Nephron (organoid): ENCODE data around the gene TJAP1.
"Not testable (repeated sequence)": the region's sequence is repeated elsewhere in the genome, so short reads cannot be mapped to it uniquely, and the experiment has no call there.

Experiments
- H3K27ac Mint-ChIP-seq, 3 experiments: 2 replicates each; pipeline ENCODE4 v1.8.0; 2020; ENCODE audit warnings: mixed read lengths in 3 of 3, mild to moderate bottlenecking in 2 of 3, moderate library complexity in 1 of 3
- H3K27me3 Mint-ChIP-seq: 2 replicates; pipeline ENCODE4 v1.8.0; 2021; ENCODE audit warnings: low read depth, mild to moderate bottlenecking, moderate library complexity, mixed read lengths
- H3K36me3 Mint-ChIP-seq: 2 replicates; pipeline ENCODE4 v1.8.0; 2020; ENCODE audit warnings: low read depth, mixed read lengths
- H3K4me1 Mint-ChIP-seq: 2 replicates; pipeline ENCODE4 v1.8.0; 2020; ENCODE audit warnings: mixed read lengths
- H3K4me3 Mint-ChIP-seq, 3 experiments: 2 replicates each; pipeline ENCODE4 v1.8.0; 2020; ENCODE audit warnings: mild to moderate bottlenecking in 3 of 3, mixed read lengths in 3 of 3, moderate library complexity in 2 of 3
- H3K9me3 Mint-ChIP-seq: 2 replicates; pipeline ENCODE4 v1.8.0; 2020; ENCODE audit warnings: mixed read lengths
- CTCF ChIP-seq, 3 experiments: fragments of 200-600 bp; sonication (generic); IDR thresholded peaks; one replicate each; pipeline ENCODE4 v1.5.0; 2021; ENCODE audit warnings: antibody characterized with exemption in 3 of 3; ENCODE audit not compliant: unreplicated experiment in 3 of 3

Gene TJAP1

GRCh38 chr6:43494766-43495165 lies 17.4 kb downstream of the TJAP1 start:
- peaks cover 44% of the 10 kb centered on the region for H3K4me1 Mint-ChIP-seq
- TF ChIP-seq CTCF (IDR thresholded peaks at IDR 0.05; ENCODE audit: unreplicated experiment in 3 of 3): no peak
- H3K36me3 Mint-ChIP-seq: peaks cover 15% of the 10 kb centered on the region
- no peak overlapping the region for H3K27ac Mint-ChIP-seq
- no peaks in the 10 kb centered on the region for H3K27me3 Mint-ChIP-seq
- H3K4me3 Mint-ChIP-seq: no peak overlapping the region
- no peaks in the 10 kb centered on the region for H3K9me3 Mint-ChIP-seq

DNA sequence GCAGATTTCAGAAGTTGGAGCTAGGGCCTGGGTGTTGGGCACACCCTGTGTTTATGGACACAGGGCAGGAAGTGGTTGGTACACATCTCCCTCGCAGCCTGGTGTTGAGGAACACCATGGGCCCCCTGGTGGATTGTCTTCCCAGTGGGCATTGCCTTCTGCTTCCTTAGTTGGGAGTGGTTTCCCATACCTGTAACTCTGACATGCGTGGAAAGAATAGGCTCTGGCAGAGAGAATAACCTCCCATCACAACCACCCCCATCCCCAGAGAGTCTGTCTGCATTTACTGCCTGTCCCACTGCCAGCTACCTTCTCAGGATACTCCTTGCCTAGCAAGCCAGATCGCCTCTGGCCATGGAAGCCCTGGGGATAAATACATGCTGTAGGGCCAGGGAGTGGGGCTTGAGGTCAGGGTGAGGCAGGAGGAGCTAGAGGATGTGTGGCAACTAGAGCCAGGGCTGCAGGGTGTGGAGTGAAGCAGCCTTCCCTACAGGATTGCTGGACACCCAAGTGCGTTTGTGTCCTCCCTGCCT lies 18.1 kb downstream of the TJAP1 start:
- Mint-ChIP-seq H3K36me3 (peaks cover 15% of the 10 kb centered on the region), H3K27ac (peak overlapping the region in 1 of 3 experiments; percentile 56), H3K27me3 (no peaks in the 10 kb centered on the region), H3K4me1 (peaks cover 41% of the 10 kb centered on the region), H3K4me3 (no peak overlapping the region), H3K9me3 (no peaks in the 10 kb centered on the region)
- TF ChIP-seq CTCF (IDR thresholded peaks at IDR 0.05; ENCODE audit: unreplicated experiment in 3 of 3): no peak

DNA sequence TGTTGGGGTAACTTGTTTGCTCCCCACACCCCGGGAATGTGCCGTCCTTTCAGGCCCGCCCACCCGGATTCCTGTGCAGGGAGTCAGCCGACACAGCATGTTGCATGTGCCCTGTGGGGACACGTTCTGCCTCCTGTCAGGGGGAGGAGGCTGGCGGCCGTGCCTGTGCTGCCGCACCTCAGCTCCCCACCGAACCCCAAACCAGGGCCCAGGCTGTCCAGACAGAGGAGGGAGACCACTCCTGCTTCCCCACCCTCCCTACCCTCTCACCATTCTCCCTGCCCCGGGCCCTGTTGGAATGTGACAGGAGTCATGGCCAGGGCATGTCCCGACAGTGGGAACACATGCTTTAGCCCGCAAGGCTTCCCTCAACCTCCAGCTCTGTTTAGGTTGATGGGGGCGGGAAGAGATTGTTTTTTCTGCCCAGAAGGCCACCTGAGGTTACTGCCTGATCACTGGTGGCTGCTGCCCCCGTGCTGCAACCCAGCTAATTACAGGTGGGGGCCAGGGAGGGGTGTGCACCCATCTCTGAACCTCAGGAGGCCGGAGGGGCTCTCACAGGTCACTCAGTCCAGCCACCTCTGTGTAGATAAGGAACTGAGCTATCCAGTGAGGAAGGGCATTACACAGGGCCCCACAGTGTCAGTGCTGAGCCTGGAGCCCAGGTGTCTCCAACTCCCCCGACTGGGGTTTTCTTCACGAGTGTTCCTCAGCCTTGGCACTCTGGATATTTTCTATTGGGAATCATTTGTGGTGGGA lies 19.2 kb downstream of the TJAP1 start:
- Mint-ChIP-seq H3K9me3 (no peaks in the 10 kb centered on the region), H3K4me3 (no peak overlapping the region), H3K36me3 (peaks cover 23% of the 10 kb centered on the region), H3K4me1 (peaks cover 46% of the 10 kb centered on the region), H3K27ac (no peak overlapping the region), H3K27me3 (no peaks in the 10 kb centered on the region)
- TF ChIP-seq CTCF (IDR thresholded peaks at IDR 0.05; ENCODE audit: unreplicated experiment in 3 of 3): peak; percentile 26 to 51 (median 31)

GRCh38 chr6:43497129-43497396 lies 19.7 kb downstream of the TJAP1 start:
- no peaks in the 10 kb centered on the region for H3K9me3 Mint-ChIP-seq
- peaks cover 42% of the 10 kb centered on the region for H3K4me1 Mint-ChIP-seq
- no peaks in the 10 kb centered on the region for H3K27me3 Mint-ChIP-seq

DNA sequence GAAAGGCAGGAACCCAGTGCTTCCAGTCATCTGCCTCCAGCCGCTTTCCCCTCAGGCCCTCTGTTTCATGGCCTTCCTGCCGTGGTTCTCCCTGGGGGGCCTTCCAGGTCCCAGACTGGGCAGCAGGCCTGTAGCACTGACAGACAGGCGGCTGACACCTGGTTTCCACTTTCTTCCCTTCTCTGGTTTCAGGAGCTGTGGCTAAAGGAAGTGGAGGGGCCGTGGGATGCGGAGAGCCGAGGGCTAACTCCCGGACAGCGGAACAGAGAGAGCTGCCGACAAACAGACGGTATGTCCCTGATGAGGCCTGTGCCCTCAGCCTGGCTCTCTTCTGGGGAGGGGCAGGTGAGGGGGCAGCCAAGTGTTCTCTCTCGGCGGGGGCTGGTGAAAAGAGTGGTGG lies 20.3 kb downstream of the TJAP1 start:
- no peak overlapping the region for H3K4me3 Mint-ChIP-seq
- TF ChIP-seq CTCF (IDR thresholded peaks at IDR 0.05; ENCODE audit: unreplicated experiment in 3 of 3): no peak
- peaks cover 36% of the 10 kb centered on the region for H3K4me1 Mint-ChIP-seq
- H3K9me3 Mint-ChIP-seq: no peaks in the 10 kb centered on the region
- H3K27me3 Mint-ChIP-seq: no peaks in the 10 kb centered on the region
- peaks cover 35% of the 10 kb centered on the region for H3K36me3 Mint-ChIP-seq
- peak overlapping the region in 1 of 3 experiments; percentile 40 for H3K27ac Mint-ChIP-seq

More at GRCh38 chr6:43497129-43497396, 19.7 kb downstream of the TJAP1 start:
- TF ChIP-seq CTCF (IDR thresholded peaks at IDR 0.05; ENCODE audit: unreplicated experiment in 3 of 3): no peak
- H3K4me3 Mint-ChIP-seq: no peak overlapping the region
- H3K27ac Mint-ChIP-seq: no peak overlapping the region
- peaks cover 28% of the 10 kb centered on the region for H3K36me3 Mint-ChIP-seq

DNA sequence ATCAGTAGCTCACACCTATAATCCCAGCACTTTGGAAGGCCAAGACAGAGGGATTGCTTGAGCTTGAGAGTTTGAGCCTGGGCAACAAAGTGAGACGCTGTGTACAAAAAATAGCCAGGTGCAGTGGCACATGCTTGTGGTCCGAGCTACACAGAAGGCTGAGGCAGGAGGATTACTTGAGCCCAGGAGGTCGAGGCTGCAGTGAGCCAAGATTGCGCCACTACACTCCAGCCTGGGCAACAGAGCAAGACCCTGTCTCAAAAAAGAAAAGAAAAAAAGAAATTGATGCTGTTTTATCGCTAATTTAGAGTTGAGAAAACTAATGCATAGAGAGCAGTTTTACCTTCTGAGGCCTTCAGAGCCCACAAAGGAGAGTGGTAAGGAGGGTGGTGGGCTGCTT lies 20.9 kb downstream of the TJAP1 start:
- H3K4me3 Mint-ChIP-seq, H3K27ac Mint-ChIP-seq, H3K27me3 Mint-ChIP-seq, H3K9me3 Mint-ChIP-seq: not testable (repeated sequence)
- peaks cover 39% of the 10 kb centered on the region for H3K36me3 Mint-ChIP-seq
- H3K4me1 Mint-ChIP-seq: peaks cover 30% of the 10 kb centered on the region
